SW 1271 (cell line): ENCODE data around the gene HNRNPH3.
"Not testable (repeated sequence)": the region's sequence is repeated elsewhere in the genome, so short reads cannot be mapped to it uniquely, and the experiment has no call there.

Experiments
- DNase-seq, 2 experiments: peaks; one replicate each; lab custom pipeline; 2025; lab: John Stamatoyannopoulos, UW

The HNRNPH3 gene

GRCh38 chr10:68331455-68332258 is at the start of gene HNRNPH3:
TSS of gene HNRNPH3 (plus strand) at chr10:68332064. CDS start at chr10:68337222, 5,158 bp downstream.
- DNase-seq, result peak; percentile 84 to 91

GRCh38 chr10:68284062-68285001 is 47.5 kb upstream of the HNRNPH3 start:
- DNase-seq, result no peak

GRCh38 chr10:68288717-68289116 is 43.1 kb upstream of the HNRNPH3 start:
- DNase-seq, result no peak

GRCh38 chr10:68290736-68291135 is 41.1 kb upstream of the HNRNPH3 start:
- no peak for DNase-seq

- DNase-seq, result no peak
Observed at GRCh38 chr10:68296843-68297663, 34.8 kb upstream of the HNRNPH3 start.

DNA sequence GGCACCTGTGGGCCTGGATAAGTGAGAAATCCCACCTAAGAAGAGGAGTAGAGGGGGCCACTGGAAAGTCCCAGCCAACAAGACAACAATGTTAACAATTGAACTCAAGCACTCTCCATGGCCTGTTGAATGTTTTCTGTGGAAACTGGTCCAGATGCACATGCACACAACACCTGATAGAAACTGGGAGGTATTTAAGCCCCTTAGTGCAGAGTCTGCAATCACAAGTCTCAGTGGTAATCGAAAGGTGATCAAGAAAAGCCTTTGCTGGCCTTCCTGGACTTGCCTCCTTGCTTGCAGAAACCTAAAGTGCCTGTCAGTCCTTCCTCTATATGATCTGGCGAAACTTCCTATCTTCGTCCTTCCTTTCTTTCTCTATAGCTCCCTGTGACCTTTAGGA is 30.6 kb upstream of the HNRNPH3 start:
- no peak for DNase-seq

GRCh38 chr10:68301790-68302502 is 29.9 kb upstream of the HNRNPH3 start:
- peak; percentile 8 to 55 for DNase-seq

GRCh38 chr10:68302503-68302823 is 29.4 kb upstream of the HNRNPH3 start:
- DNase-seq, result no peak

- no peak for DNase-seq
Observed at GRCh38 chr10:68302871-68303270, 29.0 kb upstream of the HNRNPH3 start.

DNA sequence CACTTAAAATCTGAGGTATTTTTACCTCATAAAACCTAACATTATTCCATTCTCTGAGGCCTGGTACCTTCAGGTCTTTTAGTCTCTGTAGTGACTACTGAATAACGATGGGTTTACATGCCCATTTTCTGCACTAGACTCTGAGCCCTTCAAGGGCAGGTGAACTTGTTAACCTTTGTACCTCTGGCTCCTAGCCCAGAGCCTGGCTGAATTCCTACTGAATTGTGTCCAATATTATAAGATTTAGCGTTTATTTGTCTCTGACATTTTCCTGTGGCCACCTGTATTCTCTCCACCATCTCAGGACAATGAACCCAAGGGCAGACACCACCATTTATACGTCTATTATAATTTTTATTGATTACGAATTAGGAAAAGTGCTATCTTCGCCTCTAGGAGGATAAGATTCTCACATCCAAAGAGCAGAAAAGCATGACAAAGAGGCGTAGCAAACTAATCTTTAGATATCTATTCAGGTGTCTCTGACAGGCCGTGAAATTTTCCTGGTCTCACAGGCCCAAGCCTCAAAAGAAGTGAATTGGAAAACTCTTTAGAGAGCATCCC is 27.9 kb upstream of the HNRNPH3 start:
- DNase-seq, result no peak

DNA sequence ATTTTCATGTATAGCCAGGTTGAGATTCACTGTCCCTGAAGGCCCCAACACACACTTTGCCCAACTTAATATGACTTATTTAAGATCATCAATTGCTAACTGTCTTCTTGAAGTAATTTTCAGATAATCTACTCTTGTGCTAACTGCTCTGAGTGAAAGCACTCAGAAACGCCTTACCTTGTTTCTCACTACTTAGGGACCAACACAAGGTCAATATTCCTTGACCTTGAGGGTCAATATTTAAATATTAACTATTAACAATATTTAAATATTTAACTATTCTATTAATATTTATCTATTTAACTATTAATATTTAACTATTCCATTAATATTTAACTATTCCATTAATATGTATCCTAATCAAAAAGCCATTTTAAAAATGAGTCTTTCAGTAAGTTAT is 26.0 kb upstream of the HNRNPH3 start:
- no peak for DNase-seq

DNA sequence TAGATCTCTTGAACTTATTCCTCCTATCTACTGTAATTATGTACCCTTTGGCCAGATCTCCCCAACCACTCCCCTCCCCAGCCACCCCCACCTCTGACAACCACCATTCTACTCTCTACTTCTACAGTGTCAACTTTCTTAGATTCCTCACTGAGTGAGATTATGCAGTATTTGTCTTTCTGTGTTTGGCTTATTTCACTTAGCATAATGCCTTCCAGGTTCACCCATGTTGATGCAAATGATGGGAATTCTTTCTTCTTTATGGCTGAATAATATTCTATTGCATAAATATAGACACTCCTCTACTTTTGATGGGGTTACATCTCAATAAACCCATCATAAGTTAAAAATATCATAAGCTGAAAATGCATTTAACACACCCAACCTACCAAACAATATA is 21.3 kb upstream of the HNRNPH3 start:
- DNase-seq, result no peak

DNA sequence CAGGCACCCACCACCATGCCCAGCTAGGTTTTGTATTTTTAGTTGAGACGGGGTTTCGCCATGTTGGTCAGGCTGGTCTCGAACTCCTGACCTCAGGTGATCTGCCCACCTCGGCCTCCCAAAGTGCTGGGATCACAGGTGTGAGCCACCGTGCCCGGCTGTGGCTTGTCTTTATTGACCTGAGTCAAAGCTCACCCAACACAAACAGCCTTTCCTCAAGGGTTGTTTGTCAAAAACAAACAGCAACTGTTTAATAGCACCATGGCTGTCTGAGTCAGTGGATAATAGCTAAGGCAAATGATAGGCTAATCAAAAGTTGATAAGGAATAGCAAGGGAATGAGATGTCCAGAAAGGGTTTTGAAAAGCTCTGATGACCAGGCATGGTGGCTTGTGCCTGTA is 16.9 kb upstream of the HNRNPH3 start:
- not testable (repeated sequence) for DNase-seq

GRCh38 chr10:68315582-68315981 is 16.3 kb upstream of the HNRNPH3 start:
- no peak for DNase-seq

DNA sequence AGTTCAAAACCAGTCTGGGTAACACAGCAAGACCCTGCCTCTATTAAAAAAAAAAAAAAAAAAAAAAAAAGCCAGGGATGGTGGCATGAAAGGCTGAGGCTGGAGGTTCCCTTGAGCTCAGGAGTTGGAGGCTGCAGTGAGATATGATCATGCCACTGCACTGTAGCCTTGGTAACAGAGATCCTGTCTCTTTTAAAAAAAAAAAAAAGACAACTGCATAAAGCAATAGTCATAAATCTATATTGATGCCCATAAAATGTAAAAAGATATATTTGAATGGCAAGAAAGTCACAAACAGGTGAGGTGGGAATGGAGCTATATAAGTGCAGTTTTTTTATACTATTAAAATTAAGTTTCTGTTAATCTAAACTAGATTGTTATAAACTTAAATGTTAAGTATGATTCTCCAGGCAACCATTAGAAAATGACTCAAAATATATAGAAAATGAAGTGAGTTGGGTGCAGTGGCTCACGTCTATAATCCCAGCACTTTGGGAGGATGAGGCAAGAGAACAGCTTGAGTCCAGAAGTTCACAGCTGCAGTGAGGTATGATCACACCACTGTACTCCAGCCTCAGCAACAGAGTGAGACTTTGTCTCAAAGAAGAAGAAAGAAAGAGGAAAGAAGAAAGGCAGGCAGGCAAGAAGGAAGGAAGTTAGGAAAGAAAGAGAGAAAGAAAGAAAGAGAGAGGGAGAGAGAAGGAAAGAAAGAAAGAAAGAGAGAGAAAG is 13.4 kb upstream of the HNRNPH3 start:
- no peak for DNase-seq

GRCh38 chr10:68324396-68324795 is 7.5 kb upstream of the HNRNPH3 start:
- DNase-seq, result not testable (repeated sequence)

DNA sequence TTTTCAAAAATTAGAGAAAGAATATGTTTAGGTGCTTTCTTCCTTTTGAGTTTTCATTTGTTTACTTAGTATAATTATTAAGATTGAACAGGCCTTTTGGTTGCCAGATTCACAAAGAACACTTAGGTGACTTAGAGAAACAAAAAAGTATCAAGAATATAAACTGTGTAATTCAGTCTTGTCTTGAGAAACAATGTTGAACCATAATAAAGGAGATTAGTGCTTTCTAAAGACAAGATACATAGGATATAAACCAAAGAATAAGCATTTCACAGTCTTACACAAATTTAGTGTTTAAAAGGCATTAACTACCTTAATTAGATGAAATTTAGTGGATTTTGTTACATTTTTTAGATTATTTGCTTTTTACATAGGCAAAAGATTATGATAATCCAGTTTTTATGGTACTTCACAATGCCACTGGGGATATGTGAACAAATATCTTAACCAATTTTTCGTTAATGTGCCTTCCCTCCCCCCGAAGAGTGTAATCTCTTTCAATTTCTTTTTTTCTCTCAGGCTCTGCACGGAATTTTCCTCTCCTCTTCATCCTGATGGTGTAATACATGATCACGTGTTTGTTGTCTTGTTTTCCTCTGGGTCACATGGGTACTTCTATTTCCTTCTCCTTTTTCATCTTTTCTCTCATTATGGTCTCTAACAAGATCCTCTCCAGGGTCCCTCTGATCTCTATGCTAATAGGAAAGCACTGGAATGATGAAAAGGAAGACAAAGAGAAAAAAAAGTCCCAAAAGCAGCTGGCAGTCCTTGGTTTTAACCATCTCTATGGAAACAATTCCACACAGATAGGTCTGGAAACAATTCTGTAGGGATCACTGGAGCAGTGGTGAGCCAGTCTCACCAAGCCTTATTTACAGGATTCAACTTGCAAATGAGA is 3.7 kb upstream of the HNRNPH3 start:
- DNase-seq, result peak in 1 of 2 experiments; percentile 54

DNA sequence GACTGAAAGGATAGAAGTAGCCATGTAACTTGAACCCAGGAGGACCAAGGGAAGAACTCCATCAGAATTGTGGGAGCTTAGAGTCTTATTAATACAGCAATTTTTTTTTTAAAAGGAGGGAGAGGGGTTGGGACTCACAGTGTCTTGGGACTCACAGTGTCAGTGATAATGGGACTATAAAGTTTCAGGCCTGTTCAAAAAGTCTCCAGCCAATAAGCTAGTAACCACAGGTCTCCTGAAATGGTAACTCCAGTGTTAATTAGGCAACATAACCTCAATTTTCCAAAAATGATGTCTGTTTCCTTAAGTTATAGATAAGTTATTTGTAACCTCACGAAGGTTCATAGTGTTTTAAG is 2.4 kb upstream of the HNRNPH3 start:
- DNase-seq, result no peak

DNA sequence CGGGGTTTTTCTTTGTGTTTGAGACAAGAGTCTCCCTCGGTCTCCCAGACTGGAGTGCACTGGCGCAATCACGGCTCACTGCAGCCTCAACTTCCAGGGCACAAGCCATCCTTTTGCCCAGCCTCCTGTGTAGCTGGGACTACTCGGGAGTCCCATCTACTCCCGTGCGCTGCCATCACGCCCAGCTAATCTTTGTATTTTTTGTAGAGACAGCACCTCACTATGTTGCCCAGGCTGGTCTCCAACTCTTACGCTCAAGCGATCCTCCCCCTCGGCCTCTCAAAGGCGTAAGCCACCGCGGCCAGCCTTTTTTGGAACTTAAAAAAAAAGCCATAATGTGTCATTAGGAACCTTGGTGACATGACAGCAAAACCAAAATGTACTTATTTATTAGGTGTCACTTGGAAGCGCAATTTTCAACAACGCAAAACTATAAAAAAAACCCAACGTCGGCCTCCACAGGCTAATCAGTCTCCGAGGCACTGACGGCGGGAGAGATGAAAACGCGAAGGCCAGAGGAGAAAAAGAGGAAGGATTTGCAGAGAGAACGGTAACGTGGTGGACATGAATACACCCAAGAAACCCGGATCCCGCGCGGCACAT is 911 bp upstream of the HNRNPH3 start:
- no peak for DNase-seq
